Glutamatergic neuron (in vitro differentiated cells): ENCODE results near the gene AMH. TPM values are rescaled to one million over a fixed set of nuclear protein-coding genes. Genes with fewer than 3 reads are reported as not detected.

Experiments used
- DNase-seq: peaks from one replicate; pipeline ENCODE4 v3.0.0; 2022
- H3K27ac Mint-ChIP-seq: one replicate; pipeline ENCODE4 v1.8.0; 2020; ENCODE audit warnings: mild to moderate bottlenecking, mixed read lengths, inconsistent platforms; ENCODE audit not compliant: unreplicated experiment
- H3K27me3 Mint-ChIP-seq: one replicate; pipeline ENCODE4 v1.8.0; 2020; ENCODE audit warnings: mild to moderate bottlenecking, moderate library complexity, mixed read lengths, inconsistent platforms; ENCODE audit not compliant: unreplicated experiment
- H3K36me3 Mint-ChIP-seq: one replicate; pipeline ENCODE4 v1.8.0; 2020; ENCODE audit warnings: mild to moderate bottlenecking, mixed read lengths, inconsistent platforms; ENCODE audit not compliant: unreplicated experiment
- H3K4me1 Mint-ChIP-seq: one replicate; pipeline ENCODE4 v1.8.0; 2020; ENCODE audit warnings: mild to moderate bottlenecking, low read depth, mixed read lengths, inconsistent platforms; ENCODE audit not compliant: unreplicated experiment
- H3K4me3 Mint-ChIP-seq: one replicate; pipeline ENCODE4 v1.8.0; 2020; ENCODE audit warnings: mild to moderate bottlenecking, mixed read lengths, inconsistent platforms; ENCODE audit not compliant: unreplicated experiment
- H3K9me3 Mint-ChIP-seq: one replicate; pipeline ENCODE4 v1.8.0; 2020; ENCODE audit warnings: mild to moderate bottlenecking, moderate library complexity, mixed read lengths, inconsistent platforms; ENCODE audit not compliant: unreplicated experiment
- CTCF ChIP-seq: fragments of 200-600 bp; sonication (generic); IDR thresholded peaks from one replicate; pipeline ENCODE4 v1.5.0; 2021; ENCODE audit not compliant: partially characterized antibody, unreplicated experiment
- total RNA-seq: library from RNA; stranded (reverse); fragmentation: NEBNext Ultra II Directional; extraction: Animal tissue kit (Norgen Biotek cat#: 25700); gene quantifications from one replicate; pipeline ENCODE4 v1.2.1, GENCODE V29; 2021; ENCODE audit not compliant: unreplicated experiment

The AMH gene
- total RNA-seq, 1 donor from 2014 or later, result 11.0 TPM

GRCh38 chr19:2207008-2207407 lies 42.1 kb upstream of the AMH start:
- peaks cover 4% of the 10 kb centered on the region for H3K27me3 Mint-ChIP-seq
- DNase-seq, result no peak
- no peak overlapping the region for H3K27ac Mint-ChIP-seq

GRCh38 chr19:2207991-2208860 lies 40.9 kb upstream of the AMH start:
- no peak for TF ChIP-seq CTCF
- peaks cover under 1% of the 10 kb centered on the region for H3K4me1 Mint-ChIP-seq
- peaks cover 5% of the 10 kb centered on the region for H3K27me3 Mint-ChIP-seq
- no peak overlapping the region for H3K4me3 Mint-ChIP-seq
- peaks cover 3% of the 10 kb centered on the region for H3K9me3 Mint-ChIP-seq
- H3K36me3 Mint-ChIP-seq, result peaks cover 4% of the 10 kb centered on the region
- peak; percentile 56 for DNase-seq
- no peak overlapping the region for H3K27ac Mint-ChIP-seq

More at GRCh38 chr19:2207008-2207407, 42.1 kb upstream of the AMH start:
- Mint-ChIP-seq H3K4me1 (no peaks in the 10 kb centered on the region), H3K4me3 (no peak overlapping the region), H3K9me3 (peaks cover 3% of the 10 kb centered on the region), H3K36me3 (peaks cover 4% of the 10 kb centered on the region)
- TF ChIP-seq CTCF, result no peak

GRCh38 chr19:2208975-2209374 lies 40.1 kb upstream of the AMH start:
- Mint-ChIP-seq H3K27ac (no peak overlapping the region), H3K27me3 (peaks cover 5% of the 10 kb centered on the region), H3K4me3 (no peak overlapping the region), H3K36me3 (peaks cover 4% of the 10 kb centered on the region), H3K9me3 (peaks cover 3% of the 10 kb centered on the region), H3K4me1 (peaks cover 2% of the 10 kb centered on the region)
- DNase-seq, result no peak
- TF ChIP-seq CTCF, result no peak

- Mint-ChIP-seq H3K27me3 (peaks cover 5% of the 10 kb centered on the region), H3K4me3 (no peak overlapping the region), H3K36me3 (peaks cover 4% of the 10 kb centered on the region), H3K4me1 (peaks cover 2% of the 10 kb centered on the region), H3K9me3 (peaks cover 3% of the 10 kb centered on the region), H3K27ac (no peak overlapping the region)
- no peak for DNase-seq
- no peak for TF ChIP-seq CTCF
Measured at GRCh38 chr19:2209408-2209807, 39.7 kb upstream of the AMH start.

GRCh38 chr19:2210206-2210605 lies 38.9 kb upstream of the AMH start:
- H3K36me3 Mint-ChIP-seq, result peaks cover 4% of the 10 kb centered on the region
- H3K27ac Mint-ChIP-seq, result no peak overlapping the region

More at GRCh38 chr19:2210206-2210605, 38.9 kb upstream of the AMH start:
- peaks cover 3% of the 10 kb centered on the region for H3K9me3 Mint-ChIP-seq
- DNase-seq, result no peak
- no peak for TF ChIP-seq CTCF
- peaks cover 7% of the 10 kb centered on the region for H3K27me3 Mint-ChIP-seq
- peaks cover 2% of the 10 kb centered on the region for H3K4me1 Mint-ChIP-seq
- H3K4me3 Mint-ChIP-seq, result no peak overlapping the region
